RWPE2 (cell line): ENCODE measurements around the gene PDPK1.
"Not testable (repeated sequence)": the region's sequence is repeated elsewhere in the genome, so short reads cannot be mapped to it uniquely, and the experiment has no call there.

ENCODE experiments used
- ATAC-seq: fragments of 200-7000 bp; cut with Tn5 transposase; 3 replicates; pipeline ENCODE4 v1.9.1; 2021; ENCODE audit warnings: low read depth
- DNase-seq: peaks from one replicate; pipeline ENCODE4 v3.0.0-alpha.2; 2020; ENCODE audit warnings: low spot score
- H3K27ac ChIP-seq: fragments of 450-650 bp; 2 replicates; pipeline ENCODE4 v1.5.1; 2017; ENCODE audit warnings: mild to moderate bottlenecking; ENCODE audit not compliant: poor library complexity, severe bottlenecking
- H3K27me3 ChIP-seq: fragments of 250-450 bp; sonication (Bioruptor Pico); 2 replicates; pipeline ENCODE4 v1.5.1; 2021; ENCODE audit warnings: mild to moderate bottlenecking, moderate library complexity; ENCODE audit not compliant: insufficient read depth, poor library complexity, severe bottlenecking
- H3K36me3 ChIP-seq: fragments of 250-450 bp; sonication (Bioruptor Pico); 2 replicates; pipeline ENCODE4 v1.5.1; 2020; ENCODE audit warnings: low read depth, mild to moderate bottlenecking, moderate library complexity
- H3K4me1 ChIP-seq: fragments of 250-450 bp; sonication (Bioruptor Pico); 2 replicates; pipeline ENCODE4 v1.5.1; 2021; ENCODE audit warnings: mild to moderate bottlenecking, moderate library complexity; ENCODE audit not compliant: insufficient read depth, poor library complexity, severe bottlenecking
- H3K4me3 ChIP-seq: fragments of 250-450 bp; sonication (Bioruptor Pico); 2 replicates; pipeline ENCODE4 v1.5.1; 2021; ENCODE audit warnings: mild to moderate bottlenecking, moderate library complexity; ENCODE audit not compliant: severe bottlenecking
- H3K9me3 ChIP-seq: fragments of 250-450 bp; sonication (Bioruptor Pico); 2 replicates; pipeline ENCODE4 v1.5.1; 2021; ENCODE audit warnings: mild to moderate bottlenecking, moderate library complexity; ENCODE audit not compliant: severe bottlenecking
- CTCF ChIP-seq: fragments of 450-650 bp; IDR thresholded peaks from one replicate; pipeline ENCODE4 v1.5.1; 2017; ENCODE audit warnings: mild to moderate bottlenecking, moderate library complexity; ENCODE audit not compliant: poor library complexity, severe bottlenecking

The PDPK1 gene

DNA sequence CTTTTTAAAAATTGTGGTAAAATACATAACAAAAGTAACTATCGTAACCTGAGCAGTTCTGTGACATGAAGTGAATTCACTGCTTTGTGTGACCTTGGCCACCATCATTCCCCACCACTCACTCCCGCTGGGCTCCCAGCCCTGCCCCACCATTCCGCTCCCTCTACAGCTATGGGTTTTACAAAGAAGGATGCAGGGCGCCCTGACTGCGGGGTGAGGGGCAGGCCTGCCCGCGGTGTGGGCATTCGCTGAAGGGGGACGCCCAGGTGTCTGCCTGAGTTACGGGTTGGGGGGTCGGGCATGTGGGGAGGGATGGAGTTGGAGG is 6.5 kb upstream of the PDPK1 start, which contains the start of gene CEMP1:
CEMP1 (minus strand) TSS at position 38 of the 325 bp plus-strand sequence. CDS start 335 bp downstream, outside the sequence.
- Histone ChIP-seq H3K9me3 (no peaks in the 10 kb centered on the region), H3K4me1 (no peaks in the 10 kb centered on the region), H3K4me3 (peak within 1 kb of the TSS; percentile 35), H3K27ac (peak within 1 kb of the TSS; percentile 56), H3K36me3 (no peaks in the 10 kb centered on the region), H3K27me3 (no peaks in the 10 kb centered on the region)
- ATAC-seq (peak; percentile 1; the same call in 2 of the 3 replicates), DNase-seq (no peak)
- no peak for TF ChIP-seq CTCF

GRCh38 chr16:2531696-2532493 is 5.9 kb upstream of the PDPK1 start:
- peak overlapping the region; percentile 56 for H3K27ac ChIP-seq

DNA sequence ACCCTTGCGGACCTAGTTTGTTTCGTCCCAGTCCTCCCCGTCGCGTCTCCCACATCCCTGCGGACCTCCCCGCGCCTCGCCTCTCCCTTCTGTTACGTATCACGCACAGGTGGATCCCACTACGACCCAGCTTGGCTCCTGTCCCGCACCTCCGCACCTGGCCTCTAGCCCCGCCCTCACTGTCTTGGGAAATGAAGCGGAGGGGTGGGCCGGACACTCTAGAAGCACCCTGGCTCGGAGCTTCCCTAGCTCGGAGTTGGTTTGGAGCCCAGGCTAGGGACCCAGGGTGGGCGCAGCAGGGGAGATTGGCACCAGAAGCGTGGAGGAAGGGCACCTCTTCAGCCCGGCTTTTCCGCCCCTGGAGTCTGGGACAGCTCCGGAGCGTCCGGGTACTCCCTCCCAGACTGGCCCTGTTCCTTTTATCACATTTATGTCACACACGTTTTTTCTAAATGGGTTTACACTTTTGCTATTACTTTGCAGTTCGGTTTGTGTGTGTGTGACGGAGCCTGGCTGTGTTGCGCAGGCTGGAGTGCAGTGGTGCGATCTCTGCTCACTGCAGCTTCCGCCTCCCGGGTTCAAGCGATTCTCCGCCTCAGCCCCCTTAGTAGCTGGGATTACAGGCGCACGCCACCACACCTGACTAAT is 5.2 kb upstream of the PDPK1 start:
- TF ChIP-seq CTCF, result no peak
- peak; percentile 44 for ATAC-seq
- Histone ChIP-seq H3K9me3 (no peaks in the 10 kb centered on the region), H3K36me3 (no peaks in the 10 kb centered on the region), H3K27me3 (no peaks in the 10 kb centered on the region), H3K4me1 (peaks cover 6% of the 10 kb centered on the region), H3K4me3 (peak overlapping the region; percentile 35), H3K27ac (peak overlapping the region; percentile 56)
- DNase-seq, result peak; percentile 89

More at GRCh38 chr16:2531696-2532493, 5.9 kb upstream of the PDPK1 start:
- Histone ChIP-seq H3K4me1 (peaks cover 4% of the 10 kb centered on the region), H3K4me3 (peak overlapping the region; percentile 35), H3K9me3 (no peaks in the 10 kb centered on the region), H3K36me3 (no peaks in the 10 kb centered on the region), H3K27me3 (no peaks in the 10 kb centered on the region)
- ATAC-seq (peak; percentile 87), DNase-seq (peak; percentile 98)
- TF ChIP-seq CTCF, result no peak

GRCh38 chr16:2533142-2533755 is 4.6 kb upstream of the PDPK1 start:
- not testable (repeated sequence) for H3K36me3 ChIP-seq, H3K27me3 ChIP-seq, ATAC-seq, H3K4me1 ChIP-seq, DNase-seq, H3K9me3 ChIP-seq
- peak overlapping the region; percentile 35 for H3K4me3 ChIP-seq
- peak overlapping the region; percentile 56 for H3K27ac ChIP-seq

DNA sequence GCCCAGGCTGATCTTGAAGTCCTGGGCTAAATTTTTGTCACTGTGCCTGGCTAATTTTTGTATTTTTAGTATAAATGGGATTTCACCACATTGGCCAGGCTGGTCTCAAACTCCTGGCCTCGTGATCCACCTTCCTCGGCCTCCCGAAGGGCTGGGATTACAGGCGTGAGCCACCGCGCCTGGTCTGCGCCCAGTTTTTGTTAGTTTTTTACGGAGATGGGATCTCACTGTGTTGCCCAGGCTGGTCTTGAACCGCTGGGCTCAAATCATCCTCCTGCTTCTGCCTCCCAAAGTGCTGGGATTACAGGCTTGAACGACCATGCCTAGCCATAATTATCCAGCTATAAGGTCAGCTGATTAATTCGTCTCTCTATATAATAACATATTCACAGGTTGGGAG is 3.9 kb upstream of the PDPK1 start:
- no peak for TF ChIP-seq CTCF
- no peaks in the 10 kb centered on the region for H3K9me3 ChIP-seq
- no peaks in the 10 kb centered on the region for H3K36me3 ChIP-seq
- H3K4me1 ChIP-seq, result peaks cover 6% of the 10 kb centered on the region
- DNase-seq, result no peak
- no peak for ATAC-seq
- H3K4me3 ChIP-seq, result no peak overlapping the region
- H3K27ac ChIP-seq, result no peak overlapping the region
- H3K27me3 ChIP-seq, result no peaks in the 10 kb centered on the region

DNA sequence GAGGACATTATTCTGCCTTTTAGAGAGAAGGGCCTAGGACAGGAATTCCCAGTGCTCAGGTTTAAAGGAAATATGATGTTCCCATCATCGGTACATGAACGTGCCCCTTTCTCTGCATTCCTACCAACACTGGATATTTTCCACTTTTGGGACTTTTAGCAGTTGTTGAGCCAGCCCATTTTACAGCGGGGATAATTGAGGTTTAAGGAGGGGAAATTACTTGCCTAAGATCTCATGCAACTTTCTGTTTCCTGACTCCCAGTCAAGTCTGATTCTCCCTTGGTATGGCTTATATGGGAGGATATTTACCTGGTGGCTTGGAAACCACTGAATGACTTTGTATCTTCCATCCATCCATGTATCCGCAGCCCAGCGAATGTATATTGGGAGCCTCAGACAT is 3.5 kb upstream of the PDPK1 start:
- not testable (repeated sequence) for ATAC-seq, H3K9me3 ChIP-seq, H3K36me3 ChIP-seq, H3K4me1 ChIP-seq, DNase-seq, H3K27ac ChIP-seq, H3K27me3 ChIP-seq, H3K4me3 ChIP-seq
